HG02678 (cell line): ENCODE data around the gene OR7A10.

Experiments used
- ATAC-seq: cut with Tn5 transposase; IDR thresholded peaks from one replicate; pipeline ENCODE4 v1.9.1; 2021; ENCODE audit warnings: mild to moderate bottlenecking, moderate library complexity; ENCODE audit not compliant: unreplicated experiment

The OR7A10 gene

DNA sequence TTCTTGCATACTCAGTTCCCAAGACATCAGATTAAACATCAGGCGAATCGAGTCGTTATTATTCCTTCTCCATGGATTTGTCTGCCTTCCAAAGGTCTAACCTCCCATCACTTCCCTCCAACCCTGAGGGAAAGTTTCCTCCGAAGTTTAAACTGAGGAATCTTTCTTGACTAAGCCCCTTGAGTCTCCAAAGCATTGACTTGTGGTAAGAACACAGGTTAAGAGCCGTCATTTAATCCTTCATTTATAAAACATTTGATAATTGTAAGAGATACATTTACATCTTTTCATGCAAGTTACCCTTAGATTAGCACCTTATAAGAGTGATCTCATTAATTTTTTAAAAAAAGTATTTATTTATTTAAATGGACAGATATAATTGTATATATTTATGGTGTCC lies at the start of gene OR7A10:
Gene OR7A10, minus strand, starts transcription at position 101 of the 400 bp plus-strand sequence. CDS start 7,045 bp downstream, outside the sequence.
- ATAC-seq: no peak

- no peak for ATAC-seq
Measured at GRCh38 chr19:14890643-14891379, 42.1 kb upstream of the OR7A10 start.

DNA sequence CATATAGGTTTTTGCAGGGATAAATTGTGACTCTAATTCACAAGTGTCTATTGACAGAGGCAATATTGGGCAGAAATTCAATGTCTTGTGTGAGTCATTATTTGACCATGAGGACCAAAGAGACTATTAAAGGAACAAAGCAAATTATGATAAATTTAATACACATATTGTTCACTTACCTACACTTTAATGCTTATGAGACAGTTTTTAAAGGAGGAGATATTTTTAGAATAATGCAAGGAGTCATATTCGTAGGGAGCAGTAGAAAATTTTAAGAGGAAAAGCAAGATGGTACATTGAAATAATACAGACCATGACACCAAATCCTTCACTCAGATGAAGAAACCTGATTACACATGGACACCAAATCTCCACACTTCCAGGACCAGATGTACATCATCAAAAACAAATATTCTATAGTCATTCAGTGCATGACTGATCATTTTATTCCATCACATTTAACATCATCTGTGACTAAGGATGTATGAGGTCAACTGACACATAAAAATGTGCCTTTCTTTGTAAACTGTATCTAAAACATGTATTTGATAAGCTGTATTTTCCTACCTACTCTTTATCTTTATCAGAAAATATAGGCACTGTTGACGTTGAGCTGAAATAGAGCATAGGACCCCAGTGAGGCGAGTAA lies 41.4 kb upstream of the OR7A10 start:
- no peak for ATAC-seq

GRCh38 chr19:14886032-14886431 lies 37.3 kb upstream of the OR7A10 start, which contains the start of gene OR7A17:
OR7A17 (minus strand) TSS chr19:14886132; CDS start chr19:14881355, 4,777 bp downstream.
- no peak for ATAC-seq

- ATAC-seq: no peak
Measured at GRCh38 chr19:14871619-14872230, 23.0 kb upstream of the OR7A10 start.

DNA sequence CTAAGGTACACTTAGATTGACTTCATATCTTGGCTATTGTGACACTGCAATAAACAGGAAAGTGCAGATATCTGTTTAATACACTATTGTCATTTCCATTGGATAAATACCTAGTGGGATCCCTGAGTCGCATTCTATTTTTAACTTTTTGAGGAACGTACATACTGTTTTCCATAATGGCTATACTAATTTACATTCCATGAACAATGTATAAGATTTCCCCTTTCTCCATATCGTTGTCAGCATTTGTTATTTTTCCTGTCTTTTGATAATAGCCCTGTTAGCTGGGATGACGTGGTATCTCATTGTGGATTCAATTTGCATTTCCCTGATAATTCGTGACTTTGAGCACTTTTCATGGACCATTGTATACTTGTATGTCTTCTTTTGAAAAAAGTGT lies 19.8 kb upstream of the OR7A10 start:
- no peak for ATAC-seq

DNA sequence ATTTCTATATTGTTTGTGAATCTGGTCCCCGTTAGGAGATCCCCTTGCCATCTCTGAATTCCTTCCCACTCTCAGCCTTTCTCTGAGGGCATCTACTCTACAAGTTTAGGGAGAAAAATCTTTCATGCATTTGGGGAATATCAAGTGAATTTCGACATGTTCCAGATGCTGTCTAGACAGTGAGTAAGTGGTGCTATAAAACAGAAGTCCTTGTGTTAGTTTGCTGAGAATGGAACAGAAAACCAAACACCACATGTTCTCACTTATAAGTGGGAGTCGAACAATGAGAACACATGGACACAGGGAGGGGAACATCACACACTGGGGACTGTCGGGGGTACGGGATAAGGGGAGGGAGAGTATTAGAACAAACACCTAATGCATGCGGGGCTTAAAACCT lies 5.1 kb downstream of the OR7A10 start:
- ATAC-seq: no peak

DNA sequence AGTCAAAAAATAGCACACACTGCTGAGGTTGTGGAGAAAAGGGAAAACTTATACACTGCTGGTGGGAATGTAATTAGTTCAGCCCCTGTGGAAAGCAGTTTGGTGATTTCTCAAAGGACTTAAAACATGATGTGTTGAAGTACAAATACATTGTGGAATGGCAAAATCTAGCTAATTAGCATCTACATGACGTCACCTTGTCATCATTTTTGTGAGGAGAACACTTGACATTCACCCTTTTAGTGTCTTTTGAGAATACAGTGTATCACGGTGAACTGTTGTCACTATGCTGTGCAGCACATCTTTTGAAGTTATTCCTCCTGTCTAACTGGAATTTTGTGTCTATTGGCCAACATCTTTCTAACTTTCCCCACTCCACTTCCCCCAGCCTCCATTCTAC lies 5.6 kb downstream of the OR7A10 start:
- no peak for ATAC-seq

DNA sequence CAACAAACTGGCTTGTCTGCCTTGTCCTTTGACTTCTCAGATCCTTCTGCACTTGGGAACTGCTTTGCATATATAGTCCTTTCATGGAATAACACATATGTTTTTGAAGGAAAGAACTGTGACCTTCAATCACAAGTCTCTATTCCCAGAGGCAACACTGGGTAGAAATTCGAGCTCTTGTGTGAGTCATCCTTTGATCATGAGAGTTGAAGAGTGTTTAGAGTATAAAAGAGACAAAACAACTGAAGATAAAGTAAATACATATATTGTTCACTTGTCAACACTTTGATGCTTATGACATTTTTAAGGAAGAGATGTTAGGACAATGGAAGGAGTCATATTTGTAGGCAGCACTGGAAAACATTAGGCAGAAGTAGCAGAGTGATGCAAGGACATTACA lies 8.5 kb downstream of the OR7A10 start:
- ATAC-seq: no peak

DNA sequence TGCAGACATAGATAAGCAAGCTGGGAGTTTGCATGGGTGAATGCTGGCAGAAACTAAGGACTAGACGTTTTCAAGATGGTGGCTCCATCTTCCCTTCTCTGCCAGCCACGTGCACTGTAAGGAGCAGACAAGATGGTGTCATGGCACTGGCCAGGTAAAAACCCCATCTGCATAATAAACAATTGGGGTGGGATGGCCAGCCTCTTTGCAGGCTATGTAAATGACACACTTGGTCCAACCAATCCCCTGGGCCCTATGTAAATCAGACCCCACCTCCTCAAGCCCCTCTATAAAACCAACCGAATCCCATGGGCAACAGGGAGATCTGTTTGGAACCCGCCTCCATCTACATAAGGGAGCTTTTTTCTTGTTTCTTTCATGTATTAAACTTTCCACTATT lies 11.3 kb downstream of the OR7A10 start:
- ATAC-seq: no peak

DNA sequence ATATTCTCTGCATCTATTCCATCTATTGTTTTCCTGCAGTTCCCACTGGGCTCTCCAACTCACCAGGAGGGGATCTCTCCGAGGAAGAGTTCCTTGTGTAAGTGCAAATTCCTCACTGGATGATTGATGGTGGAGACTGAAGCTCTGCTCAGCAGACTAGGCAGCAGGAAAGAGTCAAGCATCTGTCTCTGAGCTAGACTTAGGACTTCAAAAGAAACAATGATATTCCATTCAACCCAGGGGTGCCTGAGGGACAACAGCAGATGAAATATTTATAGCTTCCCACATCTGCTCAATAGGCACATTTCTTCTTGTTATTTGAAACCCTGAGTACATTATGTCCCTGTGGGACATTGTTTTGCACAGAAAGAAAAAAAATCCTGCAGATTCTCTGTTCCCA lies 13.7 kb downstream of the OR7A10 start, which contains the start of the genes OR7A5 and OR7C1:
Gene OR7A5, minus strand, starts transcription at position 175 of the 400 bp plus-strand sequence. CDS start 6,944 bp downstream, outside the sequence.
Gene OR7C1, minus strand, starts transcription at position 175 of the 400 bp plus-strand sequence. CDS start 35,049 bp downstream, outside the sequence.
- ATAC-seq: no peak

DNA sequence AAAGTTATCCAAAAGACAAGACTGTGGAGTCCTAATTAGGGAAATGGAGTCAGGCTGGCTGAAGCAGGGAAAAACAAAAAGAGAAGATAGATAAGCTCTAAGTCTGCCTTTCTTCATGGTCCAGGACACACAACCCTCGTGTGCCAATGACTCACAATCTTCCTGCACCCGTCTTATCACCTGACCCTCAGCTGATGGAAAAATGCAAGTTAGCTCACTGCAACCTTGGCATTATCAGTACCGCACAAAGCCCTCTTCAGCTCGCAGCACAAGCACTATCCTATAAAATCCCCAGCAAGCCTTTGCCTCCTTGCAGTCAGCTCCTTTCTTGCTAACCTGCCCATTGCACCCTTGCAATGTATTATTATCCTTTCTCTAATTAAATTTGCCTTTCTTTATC lies 18.0 kb downstream of the OR7A10 start:
- no peak for ATAC-seq

GRCh38 chr19:14826006-14826405 lies 22.7 kb downstream of the OR7A10 start:
- ATAC-seq: no peak

- no peak for ATAC-seq
Measured at GRCh38 chr19:14821937-14822336, 26.8 kb downstream of the OR7A10 start.

- ATAC-seq: no peak
Measured at GRCh38 chr19:14818588-14818987, 30.1 kb downstream of the OR7A10 start.

GRCh38 chr19:14817052-14817451 lies 31.7 kb downstream of the OR7A10 start:
- no peak for ATAC-seq

GRCh38 chr19:14814982-14815652 lies 33.6 kb downstream of the OR7A10 start:
- no peak for ATAC-seq

- no peak for ATAC-seq
Measured at GRCh38 chr19:14809272-14810057, 39.3 kb downstream of the OR7A10 start.

DNA sequence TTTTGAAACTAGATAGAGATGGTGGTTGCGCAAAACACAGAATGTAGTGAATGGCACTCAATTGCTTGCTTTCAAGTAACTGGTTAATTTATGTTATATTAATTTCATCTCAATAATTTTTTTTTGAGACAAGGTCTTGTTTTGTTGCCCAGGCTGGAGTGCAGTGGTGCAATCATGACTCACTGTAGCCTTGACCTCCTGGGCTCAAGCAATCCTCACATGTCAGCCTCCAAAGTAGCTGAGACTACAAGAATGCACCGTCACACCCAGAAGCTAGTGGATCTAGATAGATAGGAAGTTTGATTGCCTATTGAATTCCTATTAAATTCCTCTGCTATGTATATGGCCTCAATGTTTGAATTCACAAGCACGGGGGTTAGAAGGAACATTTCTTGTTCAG lies 44.0 kb downstream of the OR7A10 start:
- no peak for ATAC-seq

DNA sequence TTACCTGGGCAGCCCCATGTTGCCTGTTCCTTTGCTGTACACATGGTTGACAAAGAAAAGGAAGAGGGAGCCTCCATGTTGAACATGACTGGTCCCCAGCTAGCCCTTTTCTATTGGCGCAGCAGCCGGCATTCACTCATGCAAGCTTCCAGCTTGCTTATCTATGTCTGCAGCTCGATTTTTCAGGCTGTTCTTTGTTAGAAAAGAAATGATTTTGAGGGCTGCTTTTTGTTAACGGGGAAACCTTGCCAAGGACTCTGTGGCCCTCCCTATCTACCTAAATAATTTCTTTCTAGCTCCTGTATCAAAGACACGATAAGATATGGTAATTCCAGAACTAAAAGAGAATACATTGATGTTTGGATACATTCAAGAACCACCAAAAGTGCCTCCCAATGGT lies 50.0 kb downstream of the OR7A10 start:
- ATAC-seq: no peak
